WERI-Rb-1 (cell line): Measurements from ENCODE around the gene BCL2.

Experiments used
- DNase-seq: peaks from one replicate; pipeline ENCODE4 v3.0.0-alpha.2; 2020
- H3K27ac ChIP-seq: fragments of 250-450 bp; sonication (Bioruptor Pico); 2 replicates; pipeline ENCODE4 v1.5.1; 2020; ENCODE audit warnings: mild to moderate bottlenecking, moderate library complexity
- H3K27me3 ChIP-seq: fragments of 250-450 bp; sonication (Bioruptor Pico); 2 replicates; pipeline ENCODE4 v1.5.1; 2021; ENCODE audit warnings: mild to moderate bottlenecking, low read depth, moderate library complexity; ENCODE audit not compliant: insufficient read depth, severe bottlenecking
- H3K36me3 ChIP-seq: fragments of 250-450 bp; sonication (Bioruptor Pico); 2 replicates; pipeline ENCODE4 v1.5.1; 2020; ENCODE audit warnings: mild to moderate bottlenecking, moderate library complexity
- H3K4me3 ChIP-seq: 2 replicates; pipeline ENCODE4 v1.5.1; 2011; ENCODE audit warnings: low read depth, mild to moderate bottlenecking, control low read depth, low read length
- H3K9me3 ChIP-seq: fragments of 250-450 bp; sonication (Bioruptor Pico); 2 replicates; pipeline ENCODE4 v1.5.1; 2021; ENCODE audit warnings: mild to moderate bottlenecking, moderate library complexity; ENCODE audit not compliant: severe bottlenecking
- TF ChIP-seq, protein P1 (sequence below): IDR thresholded peaks from 2 replicates; pipeline ENCODE4 v1.5.1; 2011; ENCODE audit warnings: low read depth, mild to moderate bottlenecking, control low read depth, inconsistent platforms, low read length

Gene BCL2

GRCh38 chr18:63254716-63255399, 64.7 kb downstream of the BCL2 start:
- Histone ChIP-seq H3K27ac (no peak overlapping the region), H3K36me3 (no peaks in the 10 kb centered on the region), H3K4me3 (no peak overlapping the region), H3K9me3 (no peaks in the 10 kb centered on the region), H3K27me3 (no peaks in the 10 kb centered on the region)
- TF ChIP-seq, protein P1, sequence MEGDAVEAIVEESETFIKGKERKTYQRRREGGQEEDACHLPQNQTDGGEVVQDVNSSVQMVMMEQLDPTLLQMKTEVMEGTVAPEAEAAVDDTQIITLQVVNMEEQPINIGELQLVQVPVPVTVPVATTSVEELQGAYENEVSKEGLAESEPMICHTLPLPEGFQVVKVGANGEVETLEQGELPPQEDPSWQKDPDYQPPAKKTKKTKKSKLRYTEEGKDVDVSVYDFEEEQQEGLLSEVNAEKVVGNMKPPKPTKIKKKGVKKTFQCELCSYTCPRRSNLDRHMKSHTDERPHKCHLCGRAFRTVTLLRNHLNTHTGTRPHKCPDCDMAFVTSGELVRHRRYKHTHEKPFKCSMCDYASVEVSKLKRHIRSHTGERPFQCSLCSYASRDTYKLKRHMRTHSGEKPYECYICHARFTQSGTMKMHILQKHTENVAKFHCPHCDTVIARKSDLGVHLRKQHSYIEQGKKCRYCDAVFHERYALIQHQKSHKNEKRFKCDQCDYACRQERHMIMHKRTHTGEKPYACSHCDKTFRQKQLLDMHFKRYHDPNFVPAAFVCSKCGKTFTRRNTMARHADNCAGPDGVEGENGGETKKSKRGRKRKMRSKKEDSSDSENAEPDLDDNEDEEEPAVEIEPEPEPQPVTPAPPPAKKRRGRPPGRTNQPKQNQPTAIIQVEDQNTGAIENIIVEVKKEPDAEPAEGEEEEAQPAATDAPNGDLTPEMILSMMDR: no peak
- no peak for DNase-seq

DNA sequence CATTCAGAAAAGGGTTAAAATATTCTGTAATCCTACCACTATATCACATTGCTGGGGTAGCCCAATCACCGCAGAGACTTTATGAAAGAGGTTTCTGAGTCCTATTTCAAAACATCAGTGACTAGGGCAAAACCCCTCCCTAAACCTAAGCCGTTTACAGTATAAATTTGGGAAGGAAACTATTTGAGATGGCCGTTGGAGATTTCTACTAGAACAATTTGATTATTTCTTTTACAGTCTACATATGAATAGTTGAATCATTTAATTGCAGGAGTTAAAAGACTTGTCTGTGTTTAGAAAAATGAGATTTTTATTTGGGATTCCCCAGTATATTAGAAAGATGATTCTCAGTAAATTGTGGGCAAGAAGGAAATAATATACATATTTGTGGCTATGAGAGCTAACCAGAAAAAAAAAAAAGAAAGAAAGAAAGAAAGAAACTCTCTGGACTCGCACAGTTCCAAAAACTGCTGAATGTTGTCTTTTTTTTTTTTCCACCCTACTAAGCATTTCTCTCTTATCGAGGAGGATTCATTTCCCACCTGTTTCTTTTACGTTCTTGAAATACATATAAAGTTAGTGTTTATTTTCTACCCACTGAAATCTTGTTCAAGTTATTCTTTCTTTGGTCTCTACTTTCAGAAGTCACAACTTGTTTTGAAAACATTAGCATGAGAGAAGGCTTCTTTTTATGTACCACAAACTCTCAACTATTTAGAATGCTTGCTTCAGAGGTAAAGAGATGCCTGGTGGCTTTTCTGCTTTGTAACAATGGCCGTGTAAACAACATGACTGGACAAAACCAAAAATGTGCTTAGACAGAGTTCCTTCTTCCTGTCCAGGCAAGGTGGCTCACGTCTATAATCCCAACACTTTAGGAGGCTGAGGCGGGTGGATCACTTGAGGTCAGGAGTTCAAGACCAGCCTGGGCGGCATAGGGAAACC, 65.9 kb downstream of the BCL2 start:
- Histone ChIP-seq H3K4me3 (no peak overlapping the region), H3K27ac (no peak overlapping the region), H3K36me3 (no peaks in the 10 kb centered on the region), H3K9me3 (no peaks in the 10 kb centered on the region), H3K27me3 (no peaks in the 10 kb centered on the region)
- no peak for DNase-seq
- TF ChIP-seq, protein P1: no peak

GRCh38 chr18:63253014-63253413, 66.6 kb downstream of the BCL2 start:
- no peak overlapping the region for H3K4me3 ChIP-seq
- TF ChIP-seq, protein P1: no peak
- no peak for DNase-seq
- no peaks in the 10 kb centered on the region for H3K27me3 ChIP-seq
- no peaks in the 10 kb centered on the region for H3K9me3 ChIP-seq
- H3K36me3 ChIP-seq: no peaks in the 10 kb centered on the region
- H3K27ac ChIP-seq: no peak overlapping the region

DNA sequence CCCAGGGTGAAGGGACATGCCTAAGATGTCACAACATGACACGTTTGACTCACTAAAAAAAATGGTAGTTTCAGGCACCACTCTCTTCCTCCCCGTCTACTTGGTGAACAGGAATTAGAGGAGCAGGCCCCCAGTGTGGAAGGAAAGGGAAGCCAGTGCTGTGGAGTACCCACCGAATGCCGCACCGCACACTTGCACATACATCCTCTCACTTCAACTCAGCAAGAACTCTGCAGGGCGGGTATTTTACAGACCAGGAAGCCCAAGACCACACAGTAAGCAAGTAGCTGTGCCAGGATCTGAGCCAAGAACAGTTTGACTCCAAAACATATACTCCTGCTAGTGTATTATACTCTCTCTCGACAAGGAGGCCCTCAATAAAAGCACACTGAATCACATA, 69.8 kb downstream of the BCL2 start:
- Histone ChIP-seq H3K27ac (no peak overlapping the region), H3K9me3 (no peaks in the 10 kb centered on the region), H3K4me3 (no peak overlapping the region), H3K36me3 (no peaks in the 10 kb centered on the region), H3K27me3 (no peaks in the 10 kb centered on the region)
- TF ChIP-seq, protein P1: no peak
- no peak for DNase-seq

DNA sequence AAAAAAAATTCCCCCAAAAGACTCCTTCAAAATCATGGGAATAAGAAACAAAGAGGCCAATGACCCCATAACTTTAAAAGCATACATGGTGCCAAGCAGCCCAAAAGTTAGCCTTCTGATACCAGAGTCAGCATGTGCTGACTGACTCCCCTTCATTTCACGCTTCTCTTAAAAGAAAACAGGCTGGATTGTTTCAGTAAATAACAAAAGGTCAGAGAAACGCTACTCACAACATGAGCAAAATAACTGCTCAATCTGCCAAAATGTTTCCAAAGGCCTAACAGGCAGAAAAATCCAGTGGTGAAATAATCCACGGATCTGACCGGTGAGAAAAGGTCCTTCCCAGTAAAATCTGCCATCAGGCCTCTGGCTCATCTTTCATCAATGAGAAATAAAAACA, 71.6 kb downstream of the BCL2 start:
- no peak overlapping the region for H3K4me3 ChIP-seq
- no peaks in the 10 kb centered on the region for H3K9me3 ChIP-seq
- H3K36me3 ChIP-seq: no peaks in the 10 kb centered on the region
- DNase-seq: no peak
- TF ChIP-seq, protein P1: no peak
- H3K27ac ChIP-seq: no peak overlapping the region
- H3K27me3 ChIP-seq: no peaks in the 10 kb centered on the region
